ENCODE results near the gene UGT1A8.
"Not testable (repeated sequence)": the region's sequence is repeated elsewhere in the genome, so short reads cannot be mapped to it uniquely, and the experiment has no call there.

The UGT1A8 gene

DNA sequence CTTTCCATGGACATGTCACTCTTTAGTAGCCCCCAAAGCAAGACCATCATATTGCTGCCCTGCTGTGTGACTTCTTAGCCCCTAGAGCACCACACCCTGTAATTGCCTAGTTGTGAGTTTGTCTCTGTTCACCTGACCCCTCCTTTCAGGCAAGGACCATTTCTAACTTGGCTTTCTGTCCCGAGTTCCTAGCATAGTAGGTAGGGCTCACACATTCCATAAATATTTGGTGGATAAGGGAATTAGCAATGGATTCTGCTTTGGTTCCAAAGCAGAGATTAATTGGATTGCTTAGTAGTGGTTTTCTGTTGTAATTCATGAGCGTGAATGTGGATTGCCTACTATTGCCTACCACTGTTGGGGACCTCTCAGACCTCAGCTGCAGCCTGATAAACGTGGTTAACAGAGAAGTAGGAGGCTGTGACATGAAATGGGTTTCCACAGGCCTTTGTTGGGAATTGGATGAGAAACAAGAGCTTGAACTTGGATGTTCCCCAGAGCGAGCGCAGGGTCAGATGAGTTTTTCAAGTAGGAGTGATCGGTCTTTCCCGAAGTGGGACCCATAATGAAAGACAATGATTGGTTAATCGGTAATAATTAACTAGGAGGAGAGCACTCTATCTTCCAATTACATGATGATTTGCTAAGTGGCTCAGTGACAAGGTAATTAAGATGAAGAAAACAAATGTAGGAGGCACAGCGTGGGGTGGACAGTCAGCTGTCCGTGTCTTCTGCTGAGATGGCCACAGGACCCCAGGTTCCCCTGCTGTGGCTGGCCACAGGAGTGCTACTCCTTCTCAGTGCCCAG lies 129.2 kb downstream of the UGT1A8 start:
- Histone ChIP-seq H2AFZ (ENCODE audit: low read length) (no peak overlapping the region), H3K4me1 (ENCODE audit: insufficient read depth, low read length, severe bottlenecking) (no peaks in the 10 kb centered on the region), H3K36me3 (ENCODE audit: insufficient read depth, low read length) (no peaks in the 10 kb centered on the region), H3K9me3 (ENCODE audit: low read length) (no peaks in the 10 kb centered on the region), H3K9me2 (ENCODE audit: low read depth, low read length) (no peaks in the 10 kb centered on the region), H3K27me3 (ENCODE audit: insufficient read depth, low read length) (no peaks in the 10 kb centered on the region), H3K4me2 (ENCODE audit: low read length) (no peak overlapping the region), H3K79me2 (ENCODE audit: insufficient read depth, low read length) (no peaks in the 10 kb centered on the region), H3K27ac (ENCODE audit: low read depth, low read length, poor library complexity, severe bottlenecking) (no peak overlapping the region), H4K20me1 (ENCODE audit: insufficient read depth, low read length) (no peaks in the 10 kb centered on the region), H3K9ac (ENCODE audit: low read length) (no peak overlapping the region), H3K4me3 (ENCODE audit: low read depth, low read length, poor library complexity, severe bottlenecking) (no peak overlapping the region), H3F3A (ENCODE audit: insufficient read depth, low read length) (no peaks in the 10 kb centered on the region)
- TF ChIP-seq EZH2 (IDR thresholded peaks at IDR 0.05; ENCODE audit: borderline replicate concordance, low read length) = no peak
- TF ChIP-seq, protein P1, sequence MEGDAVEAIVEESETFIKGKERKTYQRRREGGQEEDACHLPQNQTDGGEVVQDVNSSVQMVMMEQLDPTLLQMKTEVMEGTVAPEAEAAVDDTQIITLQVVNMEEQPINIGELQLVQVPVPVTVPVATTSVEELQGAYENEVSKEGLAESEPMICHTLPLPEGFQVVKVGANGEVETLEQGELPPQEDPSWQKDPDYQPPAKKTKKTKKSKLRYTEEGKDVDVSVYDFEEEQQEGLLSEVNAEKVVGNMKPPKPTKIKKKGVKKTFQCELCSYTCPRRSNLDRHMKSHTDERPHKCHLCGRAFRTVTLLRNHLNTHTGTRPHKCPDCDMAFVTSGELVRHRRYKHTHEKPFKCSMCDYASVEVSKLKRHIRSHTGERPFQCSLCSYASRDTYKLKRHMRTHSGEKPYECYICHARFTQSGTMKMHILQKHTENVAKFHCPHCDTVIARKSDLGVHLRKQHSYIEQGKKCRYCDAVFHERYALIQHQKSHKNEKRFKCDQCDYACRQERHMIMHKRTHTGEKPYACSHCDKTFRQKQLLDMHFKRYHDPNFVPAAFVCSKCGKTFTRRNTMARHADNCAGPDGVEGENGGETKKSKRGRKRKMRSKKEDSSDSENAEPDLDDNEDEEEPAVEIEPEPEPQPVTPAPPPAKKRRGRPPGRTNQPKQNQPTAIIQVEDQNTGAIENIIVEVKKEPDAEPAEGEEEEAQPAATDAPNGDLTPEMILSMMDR (IDR thresholded peaks at IDR 0.05; ENCODE audit: low read length) = no peak

DNA sequence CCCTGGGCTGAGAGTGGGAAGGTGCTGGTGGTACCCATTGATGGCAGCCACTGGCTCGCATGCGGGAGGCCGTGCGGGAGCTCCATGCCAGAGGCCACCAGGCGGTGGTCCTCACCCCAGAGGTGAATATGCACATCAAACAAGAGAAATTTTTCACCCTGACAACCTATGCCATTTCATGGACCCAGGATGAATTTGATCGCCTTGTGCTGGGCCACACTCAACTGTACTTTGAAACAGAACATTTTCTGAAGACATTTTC lies 129.8 kb downstream of the UGT1A8 start:
- Histone ChIP-seq H3K4me3 (ENCODE audit: low read depth, low read length, poor library complexity, severe bottlenecking) (no peak overlapping the region), H3K4me1 (ENCODE audit: insufficient read depth, low read length, severe bottlenecking) (no peaks in the 10 kb centered on the region), H3K79me2 (ENCODE audit: insufficient read depth, low read length) (no peaks in the 10 kb centered on the region), H3F3A (ENCODE audit: insufficient read depth, low read length) (no peaks in the 10 kb centered on the region), H3K36me3 (ENCODE audit: insufficient read depth, low read length) (no peaks in the 10 kb centered on the region), H3K9me2 (ENCODE audit: low read depth, low read length) (no peaks in the 10 kb centered on the region), H4K20me1 (ENCODE audit: insufficient read depth, low read length) (no peaks in the 10 kb centered on the region), H3K9ac (ENCODE audit: low read length) (no peak overlapping the region), H3K4me2 (ENCODE audit: low read length) (no peak overlapping the region), H2AFZ (ENCODE audit: low read length) (no peak overlapping the region), H3K9me3 (ENCODE audit: low read length) (no peaks in the 10 kb centered on the region), H3K27me3 (ENCODE audit: insufficient read depth, low read length) (no peaks in the 10 kb centered on the region), H3K27ac (ENCODE audit: low read depth, low read length, poor library complexity, severe bottlenecking) (no peak overlapping the region)
- no peak for TF ChIP-seq EZH2 (IDR thresholded peaks at IDR 0.05; ENCODE audit: borderline replicate concordance, low read length)
- TF ChIP-seq, protein P1 (IDR thresholded peaks at IDR 0.05; ENCODE audit: low read length) = no peak

DNA sequence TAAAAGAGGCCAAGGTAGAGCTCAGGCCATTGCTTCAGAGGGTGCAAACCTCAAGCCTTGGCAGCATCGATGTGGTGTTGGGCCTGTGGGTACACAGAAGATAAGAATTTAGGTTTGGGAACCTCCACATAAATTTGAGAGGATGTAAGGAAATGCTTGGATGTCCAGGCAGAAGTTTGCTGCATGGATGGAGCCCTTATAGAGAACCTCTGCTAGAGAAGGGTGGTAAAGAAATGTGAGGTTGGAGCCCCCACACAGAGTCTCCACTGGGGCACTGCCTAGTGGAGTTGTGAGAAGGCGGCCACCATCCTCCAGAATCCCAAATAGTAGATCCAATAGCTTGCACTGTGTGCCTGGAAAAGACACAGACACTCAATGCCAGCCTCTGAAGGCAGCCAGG lies 133.3 kb downstream of the UGT1A8 start:
- H2AFZ ChIP-seq (ENCODE audit: low read length); H3K27ac ChIP-seq (ENCODE audit: low read depth, low read length, poor library complexity, severe bottlenecking); H3K27me3 ChIP-seq (ENCODE audit: insufficient read depth, low read length); H4K20me1 ChIP-seq (ENCODE audit: insufficient read depth, low read length); H3F3A ChIP-seq (ENCODE audit: insufficient read depth, low read length); H3K36me3 ChIP-seq (ENCODE audit: insufficient read depth, low read length); H3K9me3 ChIP-seq (ENCODE audit: low read length); H3K9me2 ChIP-seq (ENCODE audit: low read depth, low read length); H3K9ac ChIP-seq (ENCODE audit: low read length); H3K4me2 ChIP-seq (ENCODE audit: low read length); H3K4me3 ChIP-seq (ENCODE audit: low read depth, low read length, poor library complexity, severe bottlenecking); H3K4me1 ChIP-seq (ENCODE audit: insufficient read depth, low read length, severe bottlenecking); H3K79me2 ChIP-seq (ENCODE audit: insufficient read depth, low read length): not testable (repeated sequence)

DNA sequence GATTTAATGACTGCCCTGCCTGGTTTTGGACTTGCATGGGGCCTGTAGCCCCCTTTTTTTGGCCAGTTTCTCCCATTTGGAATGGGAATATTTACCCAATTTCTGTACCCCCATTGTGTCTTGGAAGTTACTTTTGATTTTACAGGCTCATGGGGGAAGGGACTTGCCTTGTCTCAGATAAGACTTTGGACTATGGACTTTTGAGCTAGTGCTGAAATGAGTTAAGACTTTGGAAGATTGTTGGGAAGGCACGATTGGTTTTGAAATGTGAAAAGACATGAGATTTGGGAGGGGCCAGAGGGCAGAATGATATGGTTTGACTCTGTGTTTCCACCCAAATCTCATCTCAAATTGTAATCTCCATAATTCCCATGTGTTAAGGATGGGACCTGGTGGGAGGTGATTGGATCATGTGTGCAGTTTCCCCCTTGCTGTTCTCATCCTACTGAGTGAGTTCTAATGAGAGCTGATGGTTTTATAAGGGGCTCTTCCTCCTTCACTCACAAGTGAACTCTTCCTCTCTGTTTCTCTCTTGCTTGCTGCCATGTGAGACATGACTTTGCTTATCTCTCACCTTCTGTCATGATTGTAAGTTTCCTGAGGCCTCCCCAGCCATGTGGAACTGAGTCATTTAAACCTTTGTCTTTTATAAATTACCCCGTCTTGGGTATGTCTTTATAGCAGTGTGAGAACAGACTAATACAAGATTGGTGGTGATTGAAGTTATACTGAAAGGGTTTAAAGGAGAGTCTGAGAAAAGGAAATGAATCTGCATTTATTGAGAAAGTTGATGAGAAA lies 134.0 kb downstream of the UGT1A8 start:
- H3K9me3 ChIP-seq (ENCODE audit: low read length); H4K20me1 ChIP-seq (ENCODE audit: insufficient read depth, low read length); H3K4me3 ChIP-seq (ENCODE audit: low read depth, low read length, poor library complexity, severe bottlenecking); H3F3A ChIP-seq (ENCODE audit: insufficient read depth, low read length); H3K9ac ChIP-seq (ENCODE audit: low read length); H3K27ac ChIP-seq (ENCODE audit: low read depth, low read length, poor library complexity, severe bottlenecking); H2AFZ ChIP-seq (ENCODE audit: low read length); H3K27me3 ChIP-seq (ENCODE audit: insufficient read depth, low read length); H3K4me1 ChIP-seq (ENCODE audit: insufficient read depth, low read length, severe bottlenecking); H3K79me2 ChIP-seq (ENCODE audit: insufficient read depth, low read length); H3K9me2 ChIP-seq (ENCODE audit: low read depth, low read length); H3K36me3 ChIP-seq (ENCODE audit: insufficient read depth, low read length); H3K4me2 ChIP-seq (ENCODE audit: low read length): not testable (repeated sequence)
